HG02852 (cell line): ENCODE results near the gene HMBS.
"Not testable (repeated sequence)": the region's sequence is repeated elsewhere in the genome, so short reads cannot be mapped to it uniquely, and the experiment has no call there.

Source experiments
- ATAC-seq: cut with Tn5 transposase; IDR thresholded peaks from one replicate; pipeline ENCODE4 v1.9.1; 2021; ENCODE audit warnings: mild to moderate bottlenecking, moderate library complexity; ENCODE audit not compliant: unreplicated experiment

The HMBS gene

DNA sequence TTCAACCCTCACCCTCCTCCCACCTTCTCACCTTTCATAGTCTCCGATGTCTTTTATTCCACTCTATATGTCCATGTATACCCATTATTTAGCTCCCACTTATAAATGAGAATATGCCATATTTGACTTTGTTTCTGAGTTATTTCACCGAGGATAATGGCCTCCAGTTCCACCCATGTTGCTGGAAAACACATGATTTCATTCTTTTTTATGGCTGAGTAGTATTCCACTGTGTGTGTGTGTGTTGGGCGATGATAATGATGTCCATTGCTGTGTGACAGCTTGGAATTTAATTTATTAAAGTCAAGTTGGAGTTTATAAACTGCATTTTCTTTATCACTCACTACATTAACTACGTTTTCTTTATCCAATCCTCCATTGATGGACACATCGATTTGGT is 33.5 kb downstream of the HMBS start:
- ATAC-seq, result no peak

- no peak for ATAC-seq
Measured at GRCh38 chr11:119118946-119119345, 34.3 kb downstream of the HMBS start.

- ATAC-seq, result no peak
Measured at GRCh38 chr11:119120639-119121007, 35.9 kb downstream of the HMBS start.

- ATAC-seq, result peak; percentile 94
Measured at GRCh38 chr11:119121008-119121810, 36.5 kb downstream of the HMBS start, which contains the start of gene HINFP. Gene HINFP, plus strand, starts transcription at chr11:119121580. Its CDS starts 5,365 bp downstream, at chr11:119126945.

DNA sequence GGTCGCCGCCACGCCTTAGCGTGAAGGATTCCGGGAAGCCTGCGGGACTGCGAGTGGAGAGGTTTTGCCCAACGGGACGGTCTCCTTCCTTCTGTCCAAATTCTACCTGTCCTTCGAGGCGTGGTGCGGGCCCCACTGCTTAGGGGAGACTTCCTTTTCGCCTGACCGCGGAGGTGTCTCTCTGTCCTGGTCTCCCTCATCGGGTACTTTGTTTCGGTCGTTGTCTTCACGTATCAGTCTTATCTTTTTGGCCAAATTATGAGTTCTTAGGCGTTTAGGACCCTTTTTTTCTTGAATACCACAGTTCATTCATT is 37.1 kb downstream of the HMBS start:
- ATAC-seq, result no peak

DNA sequence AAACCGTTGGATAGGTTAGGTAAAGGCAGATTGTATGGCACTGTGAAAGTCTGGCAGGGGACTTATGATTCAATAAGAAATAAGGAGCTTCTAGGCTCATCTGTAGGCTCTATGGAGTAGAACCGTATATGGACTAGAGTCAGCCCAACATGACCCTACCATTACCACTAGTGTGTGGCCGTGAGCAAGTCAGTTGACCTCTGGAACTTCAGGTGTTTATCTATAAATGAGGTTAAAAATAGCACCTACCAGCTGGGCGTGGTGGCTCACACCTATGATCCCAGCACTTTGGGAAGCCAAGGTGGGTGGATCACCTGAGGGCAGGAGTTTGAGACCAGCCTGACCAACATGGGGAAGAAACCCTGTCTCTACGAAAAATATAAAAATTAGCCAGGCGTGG is 41.1 kb downstream of the HMBS start:
- ATAC-seq, result no peak

- ATAC-seq, result no peak
Measured at GRCh38 chr11:119126675-119127268, 42.1 kb downstream of the HMBS start.

DNA sequence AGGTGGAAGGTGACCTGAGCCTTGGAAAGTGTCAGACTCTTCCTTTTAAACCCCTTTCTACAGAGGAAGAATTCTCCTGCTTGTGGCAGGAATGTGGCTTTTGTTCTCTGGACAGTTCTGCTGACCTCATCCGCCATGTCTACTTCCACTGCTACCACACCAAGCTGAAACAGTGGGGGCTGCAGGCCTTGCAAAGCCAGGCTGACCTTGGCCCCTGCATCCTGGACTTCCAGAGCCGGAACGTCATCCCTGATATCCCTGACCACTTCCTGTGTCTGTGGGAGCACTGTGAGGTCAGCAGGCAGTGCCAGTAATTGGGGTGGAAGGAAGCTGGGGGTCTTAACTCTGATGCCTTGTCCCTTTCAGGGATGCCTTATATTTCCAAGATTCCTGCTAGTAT is 46.0 kb downstream of the HMBS start:
- ATAC-seq, result no peak

- ATAC-seq, result no peak
Measured at GRCh38 chr11:119134389-119134978, 49.8 kb downstream of the HMBS start.

- not testable (repeated sequence) for ATAC-seq
Measured at GRCh38 chr11:119139276-119139675, 54.6 kb downstream of the HMBS start.
